ENCODE results near the gene LUZP2. TPM values are rescaled to one million over a fixed set of nuclear protein-coding genes. Genes with fewer than 3 reads are reported as not detected.
"Not testable (repeated sequence)": the region's sequence is repeated elsewhere in the genome, so short reads cannot be mapped to it uniquely, and the experiment has no call there.

Gene LUZP2
- total RNA-seq, 1 donor from 2014 or later = 0.96 TPM

DNA sequence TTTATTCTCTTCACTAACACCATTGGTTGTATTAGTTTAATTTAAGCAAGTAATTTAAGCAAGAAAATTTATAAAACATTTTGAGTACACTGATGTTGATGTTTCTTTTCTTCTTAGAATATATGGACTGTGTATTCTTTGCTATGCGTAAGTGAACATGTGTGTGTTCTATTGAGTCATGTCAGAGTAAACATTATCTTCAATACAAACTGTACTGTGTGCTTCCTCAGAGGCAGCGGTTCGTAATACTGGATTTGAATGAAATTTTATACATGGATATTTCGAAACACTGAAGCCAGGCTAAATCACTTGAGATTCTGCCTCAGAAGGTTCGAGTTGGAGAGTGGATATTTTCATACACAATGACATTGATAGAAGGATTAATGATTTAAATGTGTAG lies 452.6 kb downstream of the LUZP2 start:
- Mint-ChIP-seq H3K4me3 (ENCODE audit: unreplicated experiment) (no peak overlapping the region), H3K36me3 (ENCODE audit: unreplicated experiment) (no peaks in the 10 kb centered on the region), H3K27ac (ENCODE audit: unreplicated experiment) (no peak overlapping the region), H3K9me3 (ENCODE audit: unreplicated experiment) (no peaks in the 10 kb centered on the region), H3K27me3 (ENCODE audit: unreplicated experiment) (no peaks in the 10 kb centered on the region), H3K4me1 (ENCODE audit: low read depth, unreplicated experiment) (no peaks in the 10 kb centered on the region)
- TF ChIP-seq, protein P1, sequence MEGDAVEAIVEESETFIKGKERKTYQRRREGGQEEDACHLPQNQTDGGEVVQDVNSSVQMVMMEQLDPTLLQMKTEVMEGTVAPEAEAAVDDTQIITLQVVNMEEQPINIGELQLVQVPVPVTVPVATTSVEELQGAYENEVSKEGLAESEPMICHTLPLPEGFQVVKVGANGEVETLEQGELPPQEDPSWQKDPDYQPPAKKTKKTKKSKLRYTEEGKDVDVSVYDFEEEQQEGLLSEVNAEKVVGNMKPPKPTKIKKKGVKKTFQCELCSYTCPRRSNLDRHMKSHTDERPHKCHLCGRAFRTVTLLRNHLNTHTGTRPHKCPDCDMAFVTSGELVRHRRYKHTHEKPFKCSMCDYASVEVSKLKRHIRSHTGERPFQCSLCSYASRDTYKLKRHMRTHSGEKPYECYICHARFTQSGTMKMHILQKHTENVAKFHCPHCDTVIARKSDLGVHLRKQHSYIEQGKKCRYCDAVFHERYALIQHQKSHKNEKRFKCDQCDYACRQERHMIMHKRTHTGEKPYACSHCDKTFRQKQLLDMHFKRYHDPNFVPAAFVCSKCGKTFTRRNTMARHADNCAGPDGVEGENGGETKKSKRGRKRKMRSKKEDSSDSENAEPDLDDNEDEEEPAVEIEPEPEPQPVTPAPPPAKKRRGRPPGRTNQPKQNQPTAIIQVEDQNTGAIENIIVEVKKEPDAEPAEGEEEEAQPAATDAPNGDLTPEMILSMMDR (IDR thresholded peaks at IDR 0.05; ENCODE audit: partially characterized antibody, unreplicated experiment) = no peak
- no peak for DNase-seq

DNA sequence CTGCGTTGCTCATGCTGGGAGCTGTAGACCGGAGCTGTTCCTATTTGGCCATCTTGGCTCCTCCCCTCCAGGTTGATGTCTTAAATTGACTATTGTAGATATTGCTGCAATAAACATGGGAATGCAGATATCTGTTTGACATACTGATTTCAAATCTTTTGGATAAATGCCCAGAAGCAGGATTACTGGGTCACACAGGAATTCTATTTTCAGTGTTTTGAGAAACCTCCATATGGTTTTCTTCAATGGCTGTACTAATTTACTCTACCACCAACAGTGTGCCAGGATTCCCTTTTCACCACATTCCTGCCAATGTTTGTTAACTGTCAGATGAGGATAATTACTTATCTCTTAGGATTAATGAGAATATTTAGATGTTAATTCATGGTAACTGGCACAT lies 467.0 kb downstream of the LUZP2 start:
- Mint-ChIP-seq H3K36me3 (ENCODE audit: unreplicated experiment) (no peaks in the 10 kb centered on the region), H3K27ac (ENCODE audit: unreplicated experiment) (no peak overlapping the region)

DNA sequence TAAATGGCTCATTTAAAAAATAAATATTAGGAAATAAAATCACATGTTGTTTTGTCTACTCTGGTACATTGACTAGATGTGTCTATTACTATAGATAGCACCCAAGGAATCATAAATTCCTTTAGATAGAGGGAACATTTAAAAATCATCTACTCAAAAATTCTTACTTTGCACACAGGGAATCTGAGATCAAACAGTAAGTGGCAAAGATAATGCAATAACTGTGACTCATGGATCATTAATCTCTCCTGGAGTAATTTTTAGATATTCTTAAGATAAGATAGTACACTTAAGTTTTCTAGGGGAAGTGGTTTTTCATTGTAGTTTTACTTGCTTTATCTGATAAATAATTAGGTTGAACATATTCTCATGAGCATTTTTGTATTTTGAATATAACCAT lies 468.9 kb downstream of the LUZP2 start:
- no peaks in the 10 kb centered on the region for H3K9me3 Mint-ChIP-seq (ENCODE audit: unreplicated experiment)
- H3K27ac Mint-ChIP-seq (ENCODE audit: unreplicated experiment) = no peak overlapping the region
- H3K4me1 Mint-ChIP-seq (ENCODE audit: low read depth, unreplicated experiment) = no peaks in the 10 kb centered on the region
- no peak overlapping the region for H3K4me3 Mint-ChIP-seq (ENCODE audit: unreplicated experiment)
- TF ChIP-seq, protein P1 (IDR thresholded peaks at IDR 0.05; ENCODE audit: partially characterized antibody, unreplicated experiment) = no peak
- H3K27me3 Mint-ChIP-seq (ENCODE audit: unreplicated experiment) = no peaks in the 10 kb centered on the region
- no peak for DNase-seq
- H3K36me3 Mint-ChIP-seq (ENCODE audit: unreplicated experiment) = no peaks in the 10 kb centered on the region

More for the DNA sequence above, 467.0 kb downstream of the LUZP2 start:
- H3K9me3 Mint-ChIP-seq (ENCODE audit: unreplicated experiment) = no peaks in the 10 kb centered on the region
- no peak for DNase-seq
- TF ChIP-seq, protein P1 (IDR thresholded peaks at IDR 0.05; ENCODE audit: partially characterized antibody, unreplicated experiment) = no peak
- no peaks in the 10 kb centered on the region for H3K27me3 Mint-ChIP-seq (ENCODE audit: unreplicated experiment)
- H3K4me1 Mint-ChIP-seq (ENCODE audit: low read depth, unreplicated experiment) = no peaks in the 10 kb centered on the region
- H3K4me3 Mint-ChIP-seq (ENCODE audit: unreplicated experiment) = no peak overlapping the region

DNA sequence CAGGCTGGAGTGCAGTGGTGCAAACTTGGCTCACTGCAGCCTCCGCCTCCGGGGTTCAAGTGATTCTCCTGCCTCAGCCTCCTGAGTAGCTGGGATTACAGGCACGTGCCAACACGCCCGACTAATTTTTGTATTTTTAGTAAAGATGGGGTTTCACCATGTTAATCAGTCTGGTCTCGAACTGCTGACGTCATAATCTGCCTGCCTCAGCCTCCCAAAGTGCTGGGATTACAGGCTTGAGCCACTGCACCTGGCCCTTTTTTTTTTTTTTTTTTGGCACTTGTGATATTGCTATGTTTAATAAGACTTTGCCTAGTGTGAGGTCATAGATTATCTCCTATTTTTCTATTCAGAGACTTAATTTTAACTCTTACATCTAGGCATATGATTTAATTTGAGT lies 497.1 kb downstream of the LUZP2 start:
- H3K4me3 Mint-ChIP-seq (ENCODE audit: unreplicated experiment); DNase-seq; H3K27ac Mint-ChIP-seq (ENCODE audit: unreplicated experiment); H3K36me3 Mint-ChIP-seq (ENCODE audit: unreplicated experiment); H3K4me1 Mint-ChIP-seq (ENCODE audit: low read depth, unreplicated experiment); H3K9me3 Mint-ChIP-seq (ENCODE audit: unreplicated experiment); H3K27me3 Mint-ChIP-seq (ENCODE audit: unreplicated experiment): not testable (repeated sequence)

DNA sequence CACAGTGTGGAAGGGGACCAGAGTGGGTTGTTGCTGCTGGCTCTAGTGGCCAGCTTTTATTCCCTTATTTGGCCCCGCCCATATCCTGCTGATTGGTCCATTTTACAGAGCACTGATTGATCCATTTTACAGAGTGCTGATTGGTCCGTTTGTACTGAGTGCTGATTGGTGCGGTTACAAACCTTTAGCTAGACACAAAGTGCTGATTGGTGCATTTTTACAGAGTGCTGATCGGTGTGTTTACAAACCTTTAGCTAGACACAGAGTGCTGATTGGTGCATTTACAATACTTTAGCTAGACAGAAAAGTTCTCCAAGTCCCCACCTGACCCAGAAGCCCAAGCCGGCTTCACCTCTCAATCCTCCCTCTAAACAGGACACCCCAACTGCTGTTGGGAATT lies 503.1 kb downstream of the LUZP2 start:
- not testable (repeated sequence) for DNase-seq; H3K27me3 Mint-ChIP-seq (ENCODE audit: unreplicated experiment); H3K27ac Mint-ChIP-seq (ENCODE audit: unreplicated experiment); H3K36me3 Mint-ChIP-seq (ENCODE audit: unreplicated experiment); H3K4me3 Mint-ChIP-seq (ENCODE audit: unreplicated experiment); H3K4me1 Mint-ChIP-seq (ENCODE audit: low read depth, unreplicated experiment); H3K9me3 Mint-ChIP-seq (ENCODE audit: unreplicated experiment)

DNA sequence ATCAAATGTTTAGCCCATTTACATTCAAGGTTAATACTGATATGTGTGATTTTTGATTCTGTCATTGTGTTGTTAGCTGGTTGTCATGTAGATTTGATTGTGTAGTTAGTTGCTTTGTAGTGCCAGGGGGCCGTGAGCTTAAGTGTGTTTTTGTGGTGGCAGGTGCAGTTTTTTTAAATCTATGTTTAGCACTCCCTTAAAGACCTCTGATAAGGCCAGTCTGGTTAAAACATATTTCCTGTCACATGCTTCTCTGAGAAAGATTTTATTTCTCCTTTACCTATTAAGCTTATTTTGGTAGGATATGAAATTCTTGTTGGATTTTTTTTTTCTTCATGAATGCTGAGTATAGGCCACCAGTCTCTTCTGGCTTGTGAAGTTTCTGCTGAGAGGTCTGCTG lies 540.6 kb downstream of the LUZP2 start:
- Mint-ChIP-seq H3K9me3 (ENCODE audit: unreplicated experiment) (no peaks in the 10 kb centered on the region), H3K27me3 (ENCODE audit: unreplicated experiment) (no peaks in the 10 kb centered on the region), H3K36me3 (ENCODE audit: unreplicated experiment) (no peaks in the 10 kb centered on the region), H3K4me3 (ENCODE audit: unreplicated experiment) (no peak overlapping the region), H3K27ac (ENCODE audit: unreplicated experiment) (no peak overlapping the region), H3K4me1 (ENCODE audit: low read depth, unreplicated experiment) (no peaks in the 10 kb centered on the region)
- DNase-seq = no peak
- TF ChIP-seq, protein P1 (IDR thresholded peaks at IDR 0.05; ENCODE audit: partially characterized antibody, unreplicated experiment) = no peak
